Inferior parietal cortex (tissue), 1 donor: ENCODE results near the gene RASGRP3.

Experiments
- DNase-seq: peaks from one replicate; pipeline ENCODE4 v3.0.0-alpha.2; 2016; ENCODE audit errors: extremely low spot score

RASGRP3 gene

DNA sequence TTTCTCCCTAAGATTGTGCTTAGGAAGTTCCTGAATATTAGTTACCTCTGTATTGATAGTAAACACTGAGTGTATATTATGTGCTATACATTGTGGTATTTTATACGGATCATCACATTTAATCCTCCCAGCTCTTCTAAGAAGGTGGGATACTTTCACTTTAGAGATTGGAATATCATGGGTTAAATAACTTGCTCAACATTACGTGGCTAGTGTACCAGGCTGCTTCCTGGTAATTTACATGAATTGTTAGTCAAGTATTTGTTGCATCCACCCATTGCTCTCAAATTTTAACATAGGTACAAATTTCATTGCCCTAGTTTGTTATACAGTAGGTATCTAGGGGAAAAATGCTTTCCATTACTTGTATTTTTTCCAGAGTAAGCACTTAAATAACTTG, 101.2 kb downstream of the RASGRP3 start:
- DNase-seq, result no peak

DNA sequence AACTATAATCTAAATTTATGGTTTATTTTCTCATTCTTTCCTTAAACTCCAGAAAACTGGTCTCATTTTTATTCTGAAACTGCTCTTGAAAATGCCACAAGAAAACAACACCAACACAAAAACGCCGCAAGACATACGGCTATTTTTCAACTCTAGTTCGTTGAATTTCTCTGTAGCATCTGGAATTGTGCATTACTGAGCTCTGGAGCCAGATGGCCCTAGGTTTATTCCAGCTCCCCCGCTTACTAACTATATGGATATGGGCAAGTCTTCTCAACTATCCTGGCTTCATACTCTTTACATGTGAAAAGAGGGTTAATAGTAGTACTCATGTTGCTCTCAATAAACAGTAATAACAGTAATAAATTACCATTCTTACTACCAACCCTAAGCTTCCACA, 102.8 kb downstream of the RASGRP3 start:
- DNase-seq, result no peak

DNA sequence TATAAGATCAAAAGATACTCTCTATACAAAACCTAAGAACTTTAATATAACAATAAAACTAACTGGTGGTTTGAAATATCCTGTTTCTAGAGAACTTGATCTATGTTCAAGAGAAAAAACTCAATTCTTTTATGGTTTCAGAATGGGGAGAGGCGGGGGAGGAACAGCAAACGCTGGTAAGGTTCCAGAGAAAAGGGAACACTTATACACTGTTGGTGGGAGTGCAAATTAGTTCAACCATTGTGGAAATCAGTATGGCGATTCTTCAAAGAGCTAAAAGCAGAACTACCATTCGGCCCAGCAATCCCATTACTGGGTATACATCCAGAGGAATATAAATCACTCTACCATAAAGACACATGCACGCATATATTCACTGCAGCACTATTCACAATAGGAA, 105.4 kb downstream of the RASGRP3 start:
- DNase-seq, result no peak

DNA sequence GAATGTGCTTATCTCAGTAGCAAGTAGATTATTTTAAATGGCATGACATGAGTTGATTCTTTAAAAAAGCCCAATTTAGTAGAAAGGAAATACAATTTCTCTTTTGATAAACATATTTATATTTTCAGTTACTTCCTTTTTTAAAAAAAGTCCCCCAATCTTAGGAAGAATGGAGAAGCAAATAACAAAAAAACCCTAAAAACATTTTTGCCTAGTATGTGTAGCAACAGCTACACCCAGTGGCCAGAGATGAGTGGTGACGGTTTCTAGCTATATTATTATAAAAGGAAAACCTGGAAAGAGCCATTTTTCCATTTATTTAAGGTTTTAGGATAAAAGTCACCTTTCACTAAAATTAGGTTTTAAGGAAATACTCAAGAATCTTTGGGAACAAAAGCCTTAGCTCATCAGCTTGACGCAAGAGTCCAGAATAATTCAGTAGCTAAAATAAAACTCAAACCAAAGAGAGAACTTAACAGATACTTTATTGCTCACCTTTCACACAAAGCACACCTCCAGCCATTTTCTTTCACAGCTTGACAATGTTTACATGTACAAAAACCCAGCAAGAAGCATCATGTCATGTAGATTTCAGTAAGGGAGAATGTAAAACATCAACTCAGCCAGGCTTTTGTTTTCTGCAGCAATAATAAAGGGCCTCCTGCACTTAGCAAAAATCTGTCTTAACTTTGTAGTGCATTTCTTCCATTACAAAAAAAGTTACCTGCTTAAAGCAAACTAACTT, 106.9 kb downstream of the RASGRP3 start:
- peak; percentile 87 for DNase-seq

DNA sequence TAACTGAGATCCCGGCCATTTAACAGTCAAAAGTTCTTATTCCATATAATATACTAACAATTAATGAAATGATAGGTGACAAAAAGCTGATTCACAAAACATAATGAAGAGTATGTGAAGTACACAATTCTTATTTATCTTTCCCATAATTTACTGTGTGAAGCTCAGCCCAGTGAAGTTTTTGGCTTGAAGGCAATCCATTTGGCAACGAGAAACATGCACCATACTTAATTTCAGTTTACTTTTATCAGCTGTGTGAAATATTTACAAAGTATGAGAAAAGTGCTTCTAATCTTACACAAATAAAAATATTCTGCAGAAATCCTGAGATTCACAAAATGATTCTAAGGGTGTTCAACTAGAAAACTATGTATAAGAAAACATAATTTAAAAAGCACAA, 110.3 kb downstream of the RASGRP3 start:
- no peak for DNase-seq

DNA sequence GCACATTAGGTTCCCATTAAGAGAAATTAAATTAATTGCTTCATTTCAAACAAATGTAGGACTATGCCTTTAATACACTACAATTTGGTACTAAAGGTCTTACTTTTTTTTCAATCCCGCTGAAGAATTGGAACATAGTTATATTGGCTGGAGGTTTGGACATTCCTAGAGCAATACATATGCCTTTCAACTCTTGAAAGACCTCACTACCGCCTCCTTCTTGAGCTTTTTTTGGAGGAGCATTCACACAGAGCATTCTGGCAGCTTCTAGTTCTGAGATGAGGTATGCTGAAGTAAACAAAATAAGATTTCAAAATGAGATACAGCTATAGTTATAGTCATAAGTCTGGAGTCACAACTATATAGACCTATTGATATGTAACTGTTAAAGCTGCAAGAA, 111.8 kb downstream of the RASGRP3 start:
- no peak for DNase-seq

DNA sequence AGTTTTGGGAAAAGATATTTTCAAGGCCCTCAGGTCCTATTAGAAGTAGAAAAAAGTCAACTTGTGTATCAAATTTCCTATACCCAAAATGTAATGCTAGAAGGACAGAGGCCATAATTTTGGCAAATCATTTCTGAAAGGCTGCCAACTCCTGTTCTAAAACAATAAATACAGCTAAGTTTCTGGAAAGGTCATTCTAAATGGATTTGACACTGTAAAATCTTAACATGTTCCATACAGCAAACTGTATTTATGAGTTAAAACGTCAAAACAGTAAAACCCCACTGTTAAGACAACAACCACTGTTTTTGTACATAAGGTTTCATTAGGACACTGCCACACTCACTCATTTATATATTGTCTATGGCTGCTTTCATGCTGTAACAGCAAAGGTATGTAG, 113.0 kb downstream of the RASGRP3 start:
- no peak for DNase-seq

DNA sequence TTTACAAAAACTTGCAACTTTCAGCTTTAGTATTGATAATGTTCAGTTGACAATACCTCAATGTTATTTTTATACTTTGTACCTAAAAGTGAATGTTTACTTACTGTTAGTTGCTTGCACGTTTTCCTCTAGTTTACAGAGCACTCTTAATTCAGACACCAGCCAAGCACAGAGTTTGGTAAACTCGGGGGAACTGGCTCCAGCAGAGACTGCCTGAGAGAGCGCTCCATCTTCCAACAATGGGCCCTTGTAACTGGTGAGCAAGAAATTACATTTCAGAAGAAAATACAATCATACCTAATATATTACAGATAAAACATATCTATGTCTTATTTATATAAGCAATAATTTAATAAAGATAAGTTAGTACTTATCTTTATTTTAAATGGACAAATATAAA, 118.9 kb downstream of the RASGRP3 start:
- DNase-seq, result no peak

DNA sequence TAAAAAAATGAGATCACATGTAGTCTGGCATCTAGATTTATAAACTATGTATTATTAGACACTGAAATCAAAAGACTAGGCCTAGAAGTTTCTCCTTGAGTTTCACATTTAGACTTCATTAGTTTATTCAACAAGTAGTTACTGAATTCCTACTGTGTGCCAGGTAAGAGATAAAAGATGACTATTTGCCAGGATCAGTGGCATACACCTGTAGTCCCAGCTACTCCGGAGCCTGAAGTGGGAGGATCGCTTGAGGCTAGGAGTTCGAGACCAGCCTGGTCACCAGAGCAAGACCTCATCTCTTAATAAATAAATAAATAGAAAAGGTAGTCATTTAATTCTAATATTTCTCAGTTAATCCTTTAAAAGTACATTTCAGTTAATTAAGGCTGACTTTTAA, 120.6 kb downstream of the RASGRP3 start:
- DNase-seq, result no peak

DNA sequence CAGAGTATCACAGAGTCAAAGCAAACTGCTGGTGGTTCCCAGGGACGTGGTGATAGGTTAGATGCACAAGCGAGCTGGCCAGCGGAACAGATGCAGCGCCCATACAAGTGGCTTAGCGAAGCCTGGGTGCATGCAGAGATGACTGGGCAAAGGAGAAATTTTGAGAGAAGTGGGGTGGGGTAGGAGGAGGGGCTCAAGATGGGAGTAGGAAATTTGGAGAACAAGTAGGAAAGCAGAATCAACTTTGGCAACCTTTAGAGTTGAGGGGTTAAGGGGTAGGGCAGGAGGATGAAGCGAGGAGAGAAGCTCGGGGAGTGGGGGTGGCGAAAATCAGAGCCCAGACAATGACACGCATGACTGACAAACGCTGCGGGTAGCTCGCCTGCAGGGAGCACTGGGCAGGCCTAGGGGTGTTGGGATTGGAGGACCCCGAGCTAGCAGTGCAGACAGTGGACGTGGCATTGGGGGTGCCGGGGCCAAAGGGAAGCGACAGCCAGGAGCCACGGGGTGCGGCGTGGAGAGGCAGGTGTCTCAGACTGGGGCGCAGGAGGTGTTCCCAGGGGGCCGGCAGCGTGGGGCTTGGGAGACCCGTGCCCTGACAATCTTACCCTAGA, 122.2 kb downstream of the RASGRP3 start:
- DNase-seq, result no peak

DNA sequence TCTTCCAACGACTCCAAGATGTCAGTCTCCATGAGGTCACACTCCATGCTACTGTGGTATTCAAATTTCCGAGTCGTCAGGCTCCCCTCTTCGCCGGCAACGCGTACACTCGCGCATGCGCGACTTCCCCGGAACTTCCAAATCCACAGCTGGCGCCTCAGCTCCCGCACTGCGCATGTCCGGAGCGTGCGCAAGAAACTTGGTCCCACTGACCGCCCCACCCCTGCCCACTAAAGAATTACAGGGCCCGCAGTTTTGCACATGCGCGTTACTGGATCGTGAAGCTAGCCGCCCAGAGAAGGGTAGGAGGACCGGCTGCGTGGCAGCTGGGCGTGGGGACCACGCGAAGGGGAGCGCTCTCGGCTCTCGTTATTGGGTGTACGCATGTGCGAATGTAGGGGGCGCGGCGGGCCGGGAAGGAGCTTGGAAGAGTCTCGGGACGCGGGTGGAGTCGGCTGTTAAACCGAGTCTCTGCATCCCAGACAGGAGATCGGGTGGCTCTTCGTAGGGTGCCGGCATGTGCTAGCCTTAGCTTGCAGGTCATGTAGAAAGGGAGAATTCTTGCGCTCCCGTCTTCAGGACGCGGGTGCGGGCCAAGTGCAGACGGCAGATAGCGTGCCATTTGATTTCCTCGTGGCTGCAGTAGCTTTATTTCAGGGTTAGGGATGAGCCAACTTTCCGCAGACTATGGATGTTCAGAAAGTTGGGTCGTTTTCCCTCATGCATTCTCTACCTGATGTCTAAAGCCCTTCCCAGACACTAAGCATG, 122.9 kb downstream of the RASGRP3 start, which contains the start of gene FAM98A:
Gene FAM98A, minus strand, starts transcription at position 125 of the 768 bp plus-strand sequence. Its CDS starts 78 bp downstream, at position 47.
- DNase-seq, result peak; percentile 99

DNA sequence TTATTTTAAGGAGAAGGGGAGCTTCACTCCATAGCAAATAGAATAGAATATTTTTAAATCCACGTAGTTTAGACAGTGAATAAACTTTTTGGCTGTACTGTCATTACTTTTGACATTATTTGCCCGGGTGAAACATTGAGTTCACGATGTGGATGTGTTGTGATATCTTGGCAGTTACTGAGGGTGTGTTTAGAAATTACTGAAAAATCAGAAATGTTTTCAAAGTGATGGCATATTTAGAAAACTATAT, 123.4 kb downstream of the RASGRP3 start:
- no peak for DNase-seq

DNA sequence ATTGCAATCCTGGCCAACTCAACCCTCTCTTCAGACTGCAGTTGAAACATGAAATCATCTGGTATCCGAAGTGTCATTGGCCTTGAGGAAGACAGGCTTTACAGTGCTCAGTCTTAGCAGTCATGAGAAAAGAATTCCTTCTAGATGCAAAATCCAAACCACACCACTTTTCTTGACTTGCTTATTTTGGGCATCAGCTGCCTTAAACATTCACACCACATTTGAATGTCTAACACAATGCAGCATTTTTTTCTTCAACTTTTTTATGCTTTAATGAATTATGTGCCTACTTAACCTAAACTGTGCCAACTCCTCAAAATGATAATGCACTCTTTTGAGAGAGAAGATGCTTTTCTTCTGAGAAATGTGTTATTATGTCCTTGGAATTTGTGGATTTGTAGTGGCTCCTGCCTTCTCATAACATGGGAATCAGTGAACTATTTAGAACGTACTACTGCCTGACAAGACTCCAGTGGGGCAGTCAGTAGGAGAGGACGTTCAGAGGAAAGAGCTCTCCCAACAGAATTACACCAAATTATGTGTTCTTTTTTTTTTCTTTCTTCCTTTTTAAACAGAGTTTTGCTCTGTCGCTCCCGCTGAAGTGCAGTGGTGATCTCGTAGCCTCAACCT, 125.9 kb downstream of the RASGRP3 start:
- DNase-seq, result no peak

DNA sequence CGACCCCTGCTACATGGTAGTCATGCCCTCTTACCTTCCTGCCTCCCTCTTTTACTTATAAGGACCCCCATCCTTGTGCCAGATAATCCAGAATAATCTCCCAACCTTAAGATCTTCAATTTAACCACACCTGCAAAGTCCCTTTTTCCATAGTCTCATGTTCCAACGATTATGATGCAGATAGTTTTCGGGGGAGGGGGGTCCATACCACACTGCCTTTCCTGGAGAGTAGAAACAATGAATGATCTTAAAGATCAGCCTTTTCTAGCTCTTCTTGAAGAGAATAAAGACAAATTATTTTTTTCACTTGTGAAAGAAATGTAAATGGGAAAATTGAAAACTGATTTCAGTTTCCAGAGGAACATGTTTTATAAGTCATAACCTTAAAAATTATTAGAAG, 127.0 kb downstream of the RASGRP3 start:
- DNase-seq, result no peak

DNA sequence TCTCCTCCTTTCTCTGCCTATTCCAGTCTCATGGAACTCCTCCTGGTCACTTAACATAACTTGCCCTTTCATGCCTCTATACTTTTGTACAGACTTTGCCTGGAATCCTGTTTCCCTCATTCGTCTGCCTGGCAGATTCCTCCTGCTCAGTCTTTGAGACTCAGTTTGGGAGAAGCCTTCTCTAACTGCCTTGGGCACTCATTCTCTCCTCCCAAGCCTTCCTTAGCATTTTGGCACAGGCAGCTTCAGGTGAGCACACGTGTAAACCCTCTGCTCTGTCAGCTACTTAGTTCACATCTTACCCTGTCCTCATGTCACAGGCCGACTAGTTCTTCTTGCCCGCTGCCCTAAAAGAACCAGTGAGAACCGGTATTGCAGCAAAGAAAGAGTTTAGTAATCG, 128.6 kb downstream of the RASGRP3 start:
- DNase-seq, result no peak

DNA sequence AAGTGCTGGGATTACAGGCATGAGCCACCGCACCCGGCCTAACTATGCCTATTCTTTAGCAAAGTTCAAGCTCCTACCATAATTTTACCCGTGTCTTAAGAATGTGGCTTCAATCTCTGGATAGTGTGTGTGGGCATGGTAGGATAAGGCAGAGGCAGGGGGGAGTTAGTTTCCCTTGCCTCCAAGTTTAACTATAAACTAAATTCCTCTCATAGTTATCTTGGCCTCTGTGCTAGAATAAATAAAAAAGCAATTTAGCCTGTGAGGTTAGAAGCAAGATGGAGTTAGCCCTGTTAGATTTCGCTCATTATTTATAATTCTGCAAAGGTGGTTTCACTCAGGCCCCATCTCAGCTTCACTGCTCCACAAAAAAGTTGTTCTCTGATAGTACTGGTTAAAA, 129.7 kb downstream of the RASGRP3 start:
- no peak for DNase-seq

DNA sequence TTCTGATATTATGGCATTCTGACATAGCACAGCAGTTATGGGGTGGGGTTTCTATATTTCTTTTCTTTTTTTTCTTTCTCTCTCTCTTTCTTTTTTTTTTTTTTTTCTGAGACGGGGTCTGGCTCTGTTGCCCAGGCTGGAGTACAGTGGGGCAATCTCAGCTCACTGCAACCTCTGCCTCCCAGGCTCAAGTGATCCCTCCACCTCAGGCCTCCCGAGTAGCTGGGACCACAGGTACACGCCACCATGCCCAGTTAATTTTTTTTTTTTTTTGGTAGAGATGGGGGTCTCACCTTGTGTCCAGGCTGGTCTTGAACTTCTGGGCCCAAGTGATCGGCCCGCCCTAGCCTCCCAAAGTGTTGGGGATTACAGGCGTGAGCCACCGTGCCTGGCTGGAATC, 130.2 kb downstream of the RASGRP3 start:
- no peak for DNase-seq

DNA sequence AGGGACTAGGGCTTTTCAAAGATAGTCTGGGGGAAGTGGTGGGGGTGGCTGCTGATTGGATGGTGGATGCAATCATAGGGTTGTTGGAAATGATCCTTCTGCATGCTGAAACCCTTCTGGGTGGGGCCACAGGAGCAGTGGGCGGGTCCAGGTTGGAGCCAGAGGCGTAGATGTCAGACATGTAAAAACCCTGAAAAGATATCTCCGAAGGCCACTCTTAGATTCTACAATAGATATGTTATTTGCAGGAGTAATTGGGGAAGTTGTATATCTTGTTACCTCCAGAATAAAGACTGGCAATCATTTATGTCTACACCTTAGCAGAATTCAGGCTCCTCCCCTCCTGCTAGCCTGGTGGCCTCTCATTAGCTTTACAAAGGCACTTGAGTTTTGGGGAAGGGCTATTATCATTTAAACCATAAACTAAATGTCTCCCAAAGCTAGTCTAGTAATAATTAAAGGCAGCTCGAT, 130.8 kb downstream of the RASGRP3 start:
- no peak for DNase-seq

DNA sequence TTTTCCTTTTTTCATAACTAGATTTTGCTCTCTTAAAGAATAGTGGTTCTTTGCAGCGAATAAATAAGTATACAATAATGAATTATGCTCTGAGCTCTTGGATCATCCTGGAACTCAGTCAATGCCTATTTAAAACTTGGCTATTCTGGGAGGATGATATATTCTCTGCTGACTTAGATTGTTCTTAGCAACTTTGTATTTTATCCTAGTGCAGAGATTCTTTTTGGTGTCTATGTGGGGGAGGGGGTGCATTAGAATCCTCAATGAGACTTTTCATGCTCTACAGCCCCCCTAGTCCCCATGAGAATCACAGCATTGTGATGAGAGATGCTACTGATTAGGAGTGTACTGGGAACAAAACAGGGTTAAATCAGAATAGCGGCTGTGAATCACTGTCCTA, 131.5 kb downstream of the RASGRP3 start:
- no peak for DNase-seq

DNA sequence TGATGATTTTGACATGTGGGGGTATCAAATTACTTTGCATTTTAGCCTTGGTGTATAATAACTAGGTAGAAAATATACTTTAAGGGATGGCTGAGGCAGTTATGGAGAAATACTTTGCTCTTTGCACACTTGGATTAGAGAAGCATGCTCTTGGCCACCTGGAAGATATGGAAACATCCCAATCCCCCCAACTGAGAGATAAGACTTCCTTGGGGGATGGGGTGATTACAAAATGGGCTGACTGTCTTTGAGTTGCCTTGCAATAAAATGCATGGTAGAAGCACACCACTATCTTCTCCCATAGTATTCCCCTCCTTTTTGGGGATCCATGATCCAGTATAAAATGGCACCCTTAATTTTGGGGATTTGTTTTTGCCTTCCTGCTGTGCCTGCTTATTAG, 137.7 kb downstream of the RASGRP3 start:
- no peak for DNase-seq
